GM12873 (cell line): ENCODE results near the gene C5.

ENCODE experiments used
- CTCF ChIP-seq: IDR thresholded peaks from 2 replicates; pipeline ENCODE4 v1.5.1; 2012; ENCODE audit warnings: low read depth, mild to moderate bottlenecking, moderate library complexity, low read length, control low read depth; ENCODE audit not compliant: insufficient read depth; ENCODE audit errors: missing control alignments

Gene C5

GRCh38 chr9:120927269-120928014 lies 122.6 kb downstream of the C5 start:
- TF ChIP-seq CTCF, result no peak

GRCh38 chr9:120926397-120926928 lies 123.6 kb downstream of the C5 start, which contains the start of gene TRAF1:
Gene TRAF1 (minus strand): TSS chr9:120926796. CDS start chr9:120926075, 721 bp downstream.
- no peak for TF ChIP-seq CTCF

GRCh38 chr9:120925535-120926396 lies 124.3 kb downstream of the C5 start:
- no peak for TF ChIP-seq CTCF

- no peak for TF ChIP-seq CTCF
Observed at GRCh38 chr9:120924698-120925534, 125.2 kb downstream of the C5 start.

- TF ChIP-seq CTCF, result no peak
Observed at GRCh38 chr9:120923620-120924328, 126.3 kb downstream of the C5 start.

- TF ChIP-seq CTCF, result no peak
Observed at GRCh38 chr9:120922404-120923195, 127.5 kb downstream of the C5 start.
